GM19238 (cell line): ENCODE results near the gene CTR9.

Source experiments
- DNase-seq: peaks from one replicate; pipeline ENCODE4 v3.0.0; 2011; ENCODE audit warnings: low spot score; ENCODE audit not compliant: insufficient read length

Gene CTR9

DNA sequence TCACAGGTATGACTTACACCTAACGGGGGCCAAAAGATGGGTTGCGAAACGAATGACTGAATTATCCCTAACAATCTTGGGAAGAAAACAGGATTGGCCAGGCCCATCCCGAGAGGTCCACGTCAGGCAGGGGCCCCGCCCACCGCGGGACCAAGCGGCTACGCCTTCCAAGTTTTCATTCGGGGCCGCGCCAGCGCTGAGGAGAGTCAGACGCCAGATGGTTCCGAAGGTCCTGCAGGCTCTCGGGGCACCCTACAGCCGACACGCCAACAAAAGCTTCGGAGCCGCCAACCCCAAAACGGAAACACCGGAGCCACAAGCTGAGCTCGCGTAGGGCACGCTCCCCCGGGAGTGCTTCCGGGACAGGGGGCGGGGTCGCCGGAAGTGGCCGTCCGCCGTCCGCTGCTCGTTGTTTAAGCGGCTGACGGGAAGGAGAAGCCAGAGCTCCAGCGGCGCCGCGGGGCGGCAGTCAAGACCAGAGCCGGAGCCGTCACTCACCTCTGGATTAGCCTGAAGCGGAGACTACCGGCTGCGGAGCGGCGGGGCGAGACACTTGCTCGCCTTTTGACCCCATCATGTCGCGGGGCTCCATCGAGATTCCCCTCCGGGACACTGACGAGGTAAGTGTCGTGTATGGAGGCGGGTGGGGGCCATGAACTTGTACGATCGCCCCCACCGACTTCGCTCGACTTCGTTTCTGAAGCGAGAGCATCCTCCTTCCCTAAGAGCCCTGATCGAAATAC lies at the start of gene CTR9:
TSS of gene CTR9 (plus strand) at position 409 of the 743 bp plus-strand sequence. CDS start at position 576, 167 bp downstream.
- peak; percentile 71 for DNase-seq

DNA sequence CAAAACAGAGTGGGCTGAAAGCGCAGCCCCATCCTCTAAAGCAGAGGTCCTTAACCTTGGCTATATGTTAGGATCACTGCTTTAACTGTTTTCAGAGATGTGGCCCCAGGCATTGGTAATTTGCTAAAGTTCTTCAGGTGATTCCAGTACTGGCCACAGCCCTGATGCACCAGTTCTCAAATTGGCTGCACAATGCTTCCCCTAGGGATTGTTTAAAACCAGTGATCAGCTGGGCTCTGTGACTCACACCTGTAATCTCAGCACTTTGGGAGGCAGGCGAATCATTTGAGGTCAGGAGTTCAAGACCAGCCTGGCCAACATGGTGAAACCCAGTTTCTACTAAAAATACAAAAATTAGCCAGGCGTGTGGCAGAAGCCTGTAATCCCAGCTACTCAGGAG lies 49.1 kb upstream of the CTR9 start:
- DNase-seq = no peak

DNA sequence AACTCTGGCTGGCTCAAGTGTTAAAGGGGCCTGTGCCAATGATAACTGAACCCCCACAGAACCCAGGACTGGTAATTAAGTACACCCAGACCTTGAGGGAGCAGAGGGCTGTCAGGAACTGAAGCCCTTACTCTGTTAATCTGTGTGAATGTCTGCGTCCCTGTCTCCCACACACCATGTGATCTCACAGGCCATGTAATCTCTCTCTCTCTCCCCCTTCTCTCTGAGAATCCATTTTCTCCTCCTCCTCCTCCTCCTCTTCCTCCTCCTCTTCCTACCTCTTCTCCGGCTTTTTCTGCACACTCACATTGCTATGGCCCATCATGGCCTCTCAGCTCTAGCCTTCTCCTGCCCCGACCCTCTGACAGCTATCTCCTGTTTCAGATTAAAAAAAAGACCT lies 42.9 kb upstream of the CTR9 start:
- DNase-seq = no peak

GRCh38 chr11:10709299-10710086 lies 41.6 kb upstream of the CTR9 start:
- DNase-seq = no peak

DNA sequence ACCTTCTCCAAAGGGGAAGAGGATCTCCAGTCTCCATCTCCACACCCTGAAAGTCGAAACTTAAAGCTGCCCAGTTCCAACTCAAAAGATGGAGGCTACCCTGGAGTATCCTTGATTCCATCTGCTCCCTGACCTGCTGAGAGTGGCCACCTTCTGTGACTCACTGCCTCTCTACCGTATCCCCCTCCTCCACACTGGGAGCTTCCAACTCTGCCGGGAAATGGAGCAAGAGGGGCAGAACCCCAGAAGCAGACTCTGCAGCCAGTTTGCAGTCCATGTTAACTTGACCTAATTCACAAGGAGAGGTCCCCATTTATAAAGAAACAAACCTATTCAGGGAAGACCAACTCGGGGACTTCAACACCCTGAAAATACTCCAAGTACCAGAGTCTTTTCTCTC lies 35.5 kb upstream of the CTR9 start:
- DNase-seq = no peak

DNA sequence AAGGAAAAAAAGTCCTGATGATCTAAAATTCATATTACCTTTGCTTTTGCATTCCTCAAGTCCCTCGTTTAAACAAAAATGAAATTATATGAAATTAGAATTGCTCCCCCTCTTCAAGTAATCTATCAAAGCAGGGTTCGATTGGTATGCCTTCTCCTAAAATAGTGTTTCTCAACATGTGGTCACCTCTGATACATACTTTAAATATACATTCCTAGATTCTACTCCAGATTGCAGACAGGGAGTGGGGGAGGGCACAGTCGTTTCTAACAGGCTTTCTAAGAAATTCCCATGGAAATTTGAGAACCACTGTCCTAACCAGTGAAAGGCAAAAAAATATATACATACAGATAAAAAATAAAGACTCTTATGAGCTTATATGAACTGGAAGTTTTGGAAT lies 34.9 kb upstream of the CTR9 start:
- no peak for DNase-seq

GRCh38 chr11:10716543-10717259 lies 34.3 kb upstream of the CTR9 start:
- DNase-seq = no peak

DNA sequence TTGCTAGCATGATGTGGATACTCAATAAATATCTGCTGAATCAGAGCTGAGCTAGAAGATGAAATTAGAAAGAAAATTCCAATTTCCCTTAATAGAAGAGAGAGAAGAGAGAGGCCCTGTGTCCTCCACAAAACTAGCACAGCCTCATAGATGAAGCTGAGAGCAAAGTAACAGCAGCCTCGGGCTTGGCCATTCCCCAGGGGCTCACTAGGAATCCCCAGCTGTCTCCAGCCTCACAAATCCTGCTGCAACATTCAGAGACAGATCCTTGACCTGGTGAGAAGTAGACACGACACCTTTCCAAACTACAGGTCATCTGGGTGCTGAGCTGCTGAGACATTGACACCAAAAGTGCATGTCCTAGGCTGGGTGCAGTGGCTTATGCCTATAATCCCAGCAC lies 31.4 kb upstream of the CTR9 start:
- DNase-seq = no peak

- no peak for DNase-seq
Observed at GRCh38 chr11:10720881-10721376, 30.1 kb upstream of the CTR9 start.

DNA sequence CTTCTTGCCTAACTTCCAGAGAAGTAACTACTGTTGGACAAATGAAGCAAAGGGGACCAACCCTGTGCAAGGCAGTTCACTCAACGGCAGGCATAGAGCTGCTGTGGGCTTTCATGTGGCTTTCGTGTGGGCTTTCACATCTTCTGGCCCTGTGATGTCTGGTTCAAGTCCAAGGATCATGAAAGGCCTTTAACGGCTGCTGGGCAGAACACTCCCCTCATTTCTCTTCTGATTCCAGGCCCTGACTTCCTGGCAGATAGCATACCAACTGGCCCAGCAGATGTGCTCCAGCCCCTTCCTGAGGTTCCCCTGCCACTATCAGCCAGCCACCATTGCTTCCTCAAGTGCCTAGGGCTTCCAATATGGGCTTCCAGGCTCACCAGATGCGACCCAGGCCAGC lies 28.7 kb upstream of the CTR9 start:
- DNase-seq = no peak

GRCh38 chr11:10725114-10725906 lies 25.7 kb upstream of the CTR9 start:
- DNase-seq = no peak

DNA sequence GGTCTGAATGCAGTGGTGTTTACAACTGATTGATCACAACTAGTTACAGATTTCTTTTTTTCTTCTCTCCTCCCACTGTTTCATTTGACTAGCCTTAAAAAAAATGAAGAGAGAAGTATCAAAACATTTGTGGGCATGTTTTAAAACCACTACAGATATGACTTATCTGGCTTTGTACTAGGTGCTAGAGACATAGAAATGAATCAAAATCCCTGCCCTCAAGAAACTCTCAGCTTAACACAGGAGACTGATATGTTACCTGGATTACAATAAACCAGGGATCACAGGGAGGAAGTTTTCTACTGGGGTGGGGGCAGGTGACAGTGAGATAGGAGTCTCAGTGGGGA lies 25.2 kb upstream of the CTR9 start:
- DNase-seq = no peak

DNA sequence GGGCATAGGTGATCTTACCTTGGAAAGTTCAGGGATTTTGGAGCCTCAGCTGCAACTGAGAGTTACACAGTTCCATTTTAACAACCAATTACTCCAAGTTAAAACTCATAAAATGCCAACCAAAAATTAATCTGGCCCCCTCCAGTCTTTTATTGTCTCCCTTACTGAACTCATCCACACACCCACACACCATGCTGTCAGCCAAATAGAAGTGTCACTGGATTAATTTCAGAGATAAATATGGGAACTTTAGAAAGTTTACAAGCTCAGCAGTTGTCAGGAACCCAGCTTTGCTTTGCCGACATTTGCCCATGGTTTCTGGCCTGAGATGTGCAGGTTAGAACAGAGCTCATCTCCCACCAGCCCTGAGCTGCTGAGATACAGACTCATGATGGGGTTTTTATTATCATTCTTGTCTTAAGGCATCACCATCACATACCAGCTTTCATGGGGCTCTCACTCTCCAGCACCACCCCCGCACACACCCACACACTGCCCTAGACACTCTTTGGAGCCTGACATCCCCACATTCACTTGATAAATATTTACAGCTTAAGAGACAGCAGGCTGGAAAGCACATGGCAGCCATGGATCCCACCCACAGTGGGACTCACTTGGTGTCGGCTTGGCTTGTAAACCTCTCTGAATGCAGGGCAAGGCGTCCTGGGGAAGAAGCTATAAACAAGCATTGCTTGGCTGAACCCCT lies 23.7 kb upstream of the CTR9 start:
- no peak for DNase-seq

DNA sequence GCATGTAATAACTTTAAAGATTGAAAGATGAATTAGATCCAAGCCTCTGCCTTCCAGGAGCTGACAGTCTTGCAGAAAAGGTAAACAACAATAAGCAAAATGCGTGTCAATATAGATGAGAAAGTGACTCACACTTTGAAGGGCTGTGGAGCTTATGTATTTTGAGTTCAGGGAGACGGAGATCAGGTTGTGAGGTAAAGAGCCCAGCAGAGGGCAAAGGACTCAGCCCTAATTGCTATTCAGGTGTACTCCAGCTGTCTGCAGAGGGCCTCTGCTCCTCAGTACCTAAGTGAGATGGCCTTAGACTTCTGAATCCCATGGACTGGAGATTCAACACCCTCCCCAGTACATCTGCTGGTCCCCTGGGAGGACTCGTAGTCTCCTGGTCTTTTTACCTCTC lies 22.9 kb upstream of the CTR9 start:
- no peak for DNase-seq

GRCh38 chr11:10728789-10729472 lies 22.1 kb upstream of the CTR9 start:
- no peak for DNase-seq

GRCh38 chr11:10730151-10730550 lies 20.9 kb upstream of the CTR9 start:
- no peak for DNase-seq

DNA sequence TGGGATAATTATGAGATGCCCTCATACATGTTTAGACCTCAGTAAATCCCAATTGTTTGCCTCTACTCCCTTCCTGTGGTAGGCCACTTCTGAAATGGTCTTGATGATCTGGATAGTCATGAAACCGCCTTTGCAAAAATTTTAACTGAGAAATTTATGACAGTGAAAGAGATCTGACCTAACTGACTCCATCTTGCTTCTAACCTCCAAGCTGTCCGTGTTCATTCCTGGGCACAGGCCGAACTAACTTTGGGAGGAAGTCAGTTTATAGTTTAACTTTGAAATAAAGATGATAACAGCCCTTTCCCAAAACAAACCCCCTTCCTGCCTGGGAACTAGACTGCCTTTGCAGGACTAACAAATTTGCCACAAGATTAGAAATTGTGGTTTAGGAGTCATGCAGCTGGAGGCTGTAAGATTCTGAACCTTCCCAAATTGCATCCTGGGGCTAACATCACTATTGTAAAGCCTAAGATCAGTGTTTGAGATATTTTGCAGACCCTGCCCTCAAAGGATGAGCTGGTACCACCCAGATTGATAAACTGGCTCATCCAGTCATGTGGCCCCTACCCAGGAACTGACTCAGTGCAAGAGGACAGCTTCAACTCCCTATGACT lies 19.9 kb upstream of the CTR9 start:
- no peak for DNase-seq

GRCh38 chr11:10735481-10736475 lies 15.3 kb upstream of the CTR9 start:
- peak; percentile 87 for DNase-seq
